Measurements from ENCODE around the gene UTP15. TPM values are rescaled to one million over a fixed set of nuclear protein-coding genes. Genes with fewer than 3 reads are reported as not detected.

The UTP15 gene
- polyA plus RNA-seq, 3 donors, result 2.8 to 8.6 (median 2.8) TPM

DNA sequence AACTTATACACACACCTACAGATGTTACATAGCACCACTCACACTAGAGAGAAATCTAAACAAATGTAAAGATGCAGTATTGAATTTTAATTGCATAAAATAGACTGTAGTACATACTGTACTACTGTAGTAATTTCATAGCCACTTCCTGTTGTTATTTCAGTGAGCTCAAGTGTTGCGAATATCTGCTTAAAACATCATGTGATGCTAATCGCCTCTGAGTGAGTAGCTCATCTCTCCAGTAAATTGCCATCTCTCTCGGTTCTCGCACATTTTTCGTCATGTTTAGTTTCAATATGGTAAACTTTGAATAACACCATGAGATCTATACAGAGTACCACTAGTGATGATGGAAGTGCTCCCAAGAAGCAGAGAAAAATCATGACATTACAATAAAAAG is 38.5 kb downstream of the UTP15 start:
- DNase-seq, result no peak
- no peak overlapping the region for H3K4me2 ChIP-seq (replicated peaks; ENCODE audit: extremely low read depth, low read length, poor library complexity, severe bottlenecking)
- H3K9ac ChIP-seq (ENCODE audit: insufficient read depth, low read length, poor library complexity, severe bottlenecking), result no peak overlapping the region
- Mint-ChIP-seq H3K27ac (no peak overlapping the region), H3K4me3 (no peak overlapping the region), H3K4me1 (peaks cover 13% of the 10 kb centered on the region), H3K36me3 (no peaks in the 10 kb centered on the region), H3K9me3 (peaks cover 0 to 13% (median 10%) of the 10 kb centered on the region in 7 donors), H3K27me3 (ENCODE audit: low read depth in 3 of 3) (peaks cover 2 to 9% (median 5%) of the 10 kb centered on the region in 3 donors)
- H3K27ac ChIP-seq (ENCODE audit: low read depth in 1 of 2, low read length in 2 of 2), result no peak overlapping the region
- 33% methylated on average over 1 of the region's 5 CpGs for WGBS (ENCODE audit: insufficient coverage)
- H3K27me3 ChIP-seq (ENCODE audit: control insufficient read depth in 2 of 2, insufficient read depth in 2 of 2, low read length in 2 of 2), result no peaks in the 10 kb centered on the region
- intact Hi-C loops (cut with micrococcal nuclease), result no loop called here
- peaks cover 0 to 12% of the 10 kb centered on the region in 2 donors for H3K9me3 ChIP-seq (replicated peaks in 1 of 2; ENCODE audit: control insufficient read depth in 1 of 2, insufficient read depth in 1 of 2, low read length in 2 of 2)
- no peaks in the 10 kb centered on the region for H4K20me1 ChIP-seq (ENCODE audit: insufficient read depth, low read length)
- no peaks in the 10 kb centered on the region for H3K79me2 ChIP-seq (ENCODE audit: insufficient read depth, low read length)
- no peaks in the 10 kb centered on the region for H3K36me3 ChIP-seq (replicated peaks in 1 of 2; ENCODE audit: control insufficient read depth in 1 of 2, insufficient read depth in 2 of 2, low read length in 2 of 2)
- H3K4me1 ChIP-seq (ENCODE audit: control insufficient read depth in 1 of 2, insufficient read depth in 2 of 2, low read length in 2 of 2), result peaks cover 0 to 10% of the 10 kb centered on the region in 2 donors
- H3K4me3 ChIP-seq (replicated peaks in 1 of 3; ENCODE audit: low read depth in 2 of 3, low read length in 3 of 3), result no peak overlapping the region
- peak overlapping the region; percentile 29 for H2AFZ ChIP-seq (ENCODE audit: insufficient read depth, low read depth, low read length, poor library complexity, severe bottlenecking)
- TF ChIP-seq, protein P1, sequence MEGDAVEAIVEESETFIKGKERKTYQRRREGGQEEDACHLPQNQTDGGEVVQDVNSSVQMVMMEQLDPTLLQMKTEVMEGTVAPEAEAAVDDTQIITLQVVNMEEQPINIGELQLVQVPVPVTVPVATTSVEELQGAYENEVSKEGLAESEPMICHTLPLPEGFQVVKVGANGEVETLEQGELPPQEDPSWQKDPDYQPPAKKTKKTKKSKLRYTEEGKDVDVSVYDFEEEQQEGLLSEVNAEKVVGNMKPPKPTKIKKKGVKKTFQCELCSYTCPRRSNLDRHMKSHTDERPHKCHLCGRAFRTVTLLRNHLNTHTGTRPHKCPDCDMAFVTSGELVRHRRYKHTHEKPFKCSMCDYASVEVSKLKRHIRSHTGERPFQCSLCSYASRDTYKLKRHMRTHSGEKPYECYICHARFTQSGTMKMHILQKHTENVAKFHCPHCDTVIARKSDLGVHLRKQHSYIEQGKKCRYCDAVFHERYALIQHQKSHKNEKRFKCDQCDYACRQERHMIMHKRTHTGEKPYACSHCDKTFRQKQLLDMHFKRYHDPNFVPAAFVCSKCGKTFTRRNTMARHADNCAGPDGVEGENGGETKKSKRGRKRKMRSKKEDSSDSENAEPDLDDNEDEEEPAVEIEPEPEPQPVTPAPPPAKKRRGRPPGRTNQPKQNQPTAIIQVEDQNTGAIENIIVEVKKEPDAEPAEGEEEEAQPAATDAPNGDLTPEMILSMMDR (IDR thresholded peaks at IDR 0.05), result no peak

DNA sequence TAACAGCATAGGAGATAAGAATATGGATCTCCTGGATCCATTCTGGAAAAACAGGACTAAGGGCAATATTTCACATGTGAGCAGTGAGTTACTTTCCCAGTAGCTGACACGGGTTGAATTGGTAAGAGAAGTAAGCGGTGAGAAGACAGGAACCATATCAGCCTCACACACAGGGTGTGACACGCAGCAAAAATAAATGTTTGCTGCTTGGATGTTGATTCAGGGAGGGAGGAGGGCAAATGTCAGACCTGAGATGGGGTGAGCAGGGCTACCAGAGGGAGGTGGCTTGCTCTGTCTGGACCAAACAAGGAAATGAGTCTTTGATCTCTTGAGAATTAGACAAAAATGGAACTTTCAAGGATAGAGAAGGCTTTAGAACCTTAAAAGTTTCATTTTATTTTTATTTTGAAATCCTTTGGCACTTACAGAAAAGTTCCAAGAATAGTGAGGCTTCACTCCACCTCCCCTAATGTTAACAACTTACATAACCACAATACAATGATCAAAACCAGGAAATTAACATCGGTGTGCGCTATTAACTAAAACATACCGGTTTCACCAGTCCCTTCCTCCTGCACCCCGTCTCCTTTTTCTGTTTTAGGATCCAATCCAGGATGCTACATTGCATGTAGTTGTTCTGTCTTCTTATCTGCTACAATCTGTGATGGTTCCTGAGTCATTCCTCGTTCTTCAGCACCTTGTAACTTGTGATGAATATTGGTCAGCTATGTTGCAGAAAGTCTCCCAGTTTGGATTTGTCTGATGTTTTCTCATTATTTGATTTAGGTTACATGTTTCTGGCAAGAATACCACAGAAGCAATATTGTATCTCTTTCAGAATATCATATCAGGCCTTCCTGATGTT is 39.9 kb downstream of the UTP15 start:
- H3K27me3 Mint-ChIP-seq (ENCODE audit: low read depth in 3 of 3), result peaks cover 4 to 12% (median 4%) of the 10 kb centered on the region in 3 donors
- Histone ChIP-seq H3K4me3 (replicated peaks in 1 of 3; ENCODE audit: low read depth in 2 of 3, low read length in 3 of 3) (no peak overlapping the region), H3K9ac (ENCODE audit: insufficient read depth, low read length, poor library complexity, severe bottlenecking) (no peak overlapping the region), H3K9me3 (replicated peaks in 1 of 2; ENCODE audit: control insufficient read depth in 1 of 2, insufficient read depth in 1 of 2, low read length in 2 of 2) (peaks cover 0 to 12% of the 10 kb centered on the region in 2 donors), H2AFZ (ENCODE audit: insufficient read depth, low read depth, low read length, poor library complexity, severe bottlenecking) (no peak overlapping the region), H3K4me1 (ENCODE audit: control insufficient read depth in 1 of 2, insufficient read depth in 2 of 2, low read length in 2 of 2) (peaks cover 0 to 10% of the 10 kb centered on the region in 2 donors), H3K36me3 (replicated peaks in 1 of 2; ENCODE audit: control insufficient read depth in 1 of 2, insufficient read depth in 2 of 2, low read length in 2 of 2) (no peaks in the 10 kb centered on the region), H4K20me1 (ENCODE audit: insufficient read depth, low read length) (no peaks in the 10 kb centered on the region), H3K79me2 (ENCODE audit: insufficient read depth, low read length) (no peaks in the 10 kb centered on the region), H3K27me3 (ENCODE audit: control insufficient read depth in 2 of 2, insufficient read depth in 2 of 2, low read length in 2 of 2) (no peaks in the 10 kb centered on the region), H3K27ac (ENCODE audit: low read depth in 1 of 2, low read length in 2 of 2) (no peak overlapping the region), H3K4me2 (replicated peaks; ENCODE audit: extremely low read depth, low read length, poor library complexity, severe bottlenecking) (no peak overlapping the region)
- DNase-seq, result no peak
- TF ChIP-seq, protein P1 (IDR thresholded peaks at IDR 0.05), result no peak
- peaks cover under 1 to 13% (median 10%) of the 10 kb centered on the region in 7 donors for H3K9me3 Mint-ChIP-seq
- no peak overlapping the region for H3K27ac Mint-ChIP-seq
- intact Hi-C loops (cut with micrococcal nuclease), result no loop called here
- WGBS (ENCODE audit: insufficient coverage), result 100% methylated on average over 4 of the region's 8 CpGs
- peaks cover 13% of the 10 kb centered on the region for H3K4me1 Mint-ChIP-seq
- H3K4me3 Mint-ChIP-seq, result no peak overlapping the region
- no peaks in the 10 kb centered on the region for H3K36me3 Mint-ChIP-seq

Data from CD14-positive monocyte (primary cell).